CD4-positive, alpha-beta T cell (primary cell): ENCODE measurements around the gene TMEM41A. TPM values are rescaled to one million over a fixed set of nuclear protein-coding genes. Genes with fewer than 3 reads are reported as not detected.

Experiments
- ATAC-seq: fragments of 200-7000 bp; cut with Tn5 transposase; one replicate; pipeline ENCODE4 v1.10.0; 2022; ENCODE audit warnings: mild to moderate bottlenecking; ENCODE audit not compliant: poor library complexity
- CTCF ChIA-PET: fragments of 350-600 bp; sonication (Branson Sonifier 250); formaldehyde crosslinking; loops from one replicate; lab custom pipeline; 2021; ENCODE audit warnings: antibody characterized with exemption, inconsistent platforms; lab: Charles Lee
- POLR2A ChIA-PET: fragments of 350-600 bp; sonication (Branson Sonifier 250); formaldehyde crosslinking; loops from one replicate; lab custom pipeline; 2021; ENCODE audit warnings: antibody characterized with exemption, inconsistent platforms; lab: Charles Lee
- DNase-seq, 14 experiments: peaks; one replicate each; pipeline ENCODE4 v3.0.0-alpha.2; 2013 to 2020; ENCODE audit warnings: mixed read lengths in 2 of 14
- H3K27ac ChIP-seq, 2 donors: one replicate each; pipeline versions ENCODE4 v1.5.1 to v1.7.0; 2013; ENCODE audit warnings: low read length in 2 of 2, low read depth in 1 of 2, mild to moderate bottlenecking in 1 of 2
- H3K27me3 ChIP-seq, 2 experiments: 1 replicate in 1 of 2; 2 replicates in 1 of 2; pipeline versions ENCODE4 v1.6.1 to v1.7.0; 2013; ENCODE audit warnings: low read length in 2 of 2, control low read depth in 1 of 2, mild to moderate bottlenecking in 1 of 2, moderate library complexity in 1 of 2; ENCODE audit not compliant: insufficient read depth in 2 of 2, control insufficient read depth in 1 of 2
- H3K36me3 ChIP-seq: one replicate; pipeline ENCODE4 v1.6.1; 2013; ENCODE audit warnings: low read length, control low read depth; ENCODE audit not compliant: insufficient read depth
- H3K4me1 ChIP-seq: one replicate; pipeline ENCODE4 v1.6.1; 2013; ENCODE audit warnings: low read length, control low read depth; ENCODE audit not compliant: insufficient read depth
- H3K4me3 ChIP-seq: one replicate; pipeline ENCODE4 v1.5.1; 2013; ENCODE audit warnings: mild to moderate bottlenecking, low read length, moderate library complexity
- H3K9me3 ChIP-seq, 2 experiments: 1 replicate in 1 of 2; 2 replicates in 1 of 2; pipeline versions ENCODE4 v1.6.1 to v1.7.0; 2013; ENCODE audit warnings: low read length in 2 of 2, mild to moderate bottlenecking in 2 of 2, control low read depth in 1 of 2, moderate library complexity in 1 of 2; ENCODE audit not compliant: control insufficient read depth in 1 of 2, insufficient read depth in 1 of 2
- H3K27ac Mint-ChIP-seq: one replicate; pipeline ENCODE4 v1.8.0; 2020; ENCODE audit warnings: mixed read lengths
- H3K27me3 Mint-ChIP-seq: one replicate; pipeline ENCODE4 v1.8.0; 2021; ENCODE audit warnings: mixed read lengths
- H3K36me3 Mint-ChIP-seq: one replicate; pipeline ENCODE4 v1.8.0; 2021; ENCODE audit warnings: low read depth, mixed read lengths
- H3K4me1 Mint-ChIP-seq: one replicate; pipeline ENCODE4 v1.8.0; 2021; ENCODE audit warnings: low read depth, mixed read lengths
- H3K4me3 Mint-ChIP-seq: one replicate; pipeline ENCODE4 v1.8.0; 2020; ENCODE audit warnings: mild to moderate bottlenecking, mixed read lengths
- H3K9me3 Mint-ChIP-seq: one replicate; pipeline ENCODE4 v1.8.0; 2020; ENCODE audit warnings: mixed read lengths
- CTCF ChIP-seq: fragments of 200-600 bp; IDR thresholded peaks from one replicate; pipeline ENCODE4 v1.8.0; 2022; ENCODE audit warnings: antibody characterized with exemption, mild to moderate bottlenecking
- intact Hi-C, 2 experiments: fragments of 100-400 bp; cut with DNase I in 1 of 2; cut with micrococcal nuclease in 1 of 2; formaldehyde crosslinking; loops; one replicate each; pipeline versions ENCODE4 v1.15.1 to v1.9.0; 2023 to 2025; cut with DNase I, micrococcal nuclease
- total RNA-seq, 174 experiments: library from RNA in 2 of 174; stranded (reverse) in 2 of 174; gene quantifications; one replicate each; pipeline ENCODE4 v1.2.3 and lab custom pipeline; 2021 to 2026

The TMEM41A gene
- total RNA-seq, 2 experiments from 2014 or later = 26.8 to 29.1 TPM

DNA sequence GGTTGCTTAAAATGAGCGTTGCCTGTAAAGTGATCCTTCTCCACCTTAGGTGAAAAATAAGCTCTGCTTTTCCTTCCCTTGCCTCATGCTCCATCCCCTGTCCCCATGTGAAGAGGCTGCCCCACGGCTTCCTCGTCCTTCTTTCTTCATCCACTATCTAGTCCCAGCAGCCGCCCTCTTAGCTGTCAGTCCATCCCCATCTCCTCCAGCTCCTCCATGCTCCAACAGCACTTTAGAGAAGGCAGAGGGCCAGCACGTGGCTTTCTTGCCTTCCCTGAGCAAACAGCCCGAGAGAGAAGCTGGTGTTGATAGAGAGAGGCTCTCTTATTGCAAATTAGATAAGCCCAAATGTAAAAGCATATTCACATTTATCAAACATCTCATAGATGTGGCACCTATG lies 9.0 kb upstream of the TMEM41A start:
- CTCF ChIA-PET = no interaction called here
- H3K4me1 ChIP-seq = no peaks in the 10 kb centered on the region
- POLR2A ChIA-PET = no interaction called here
- no peak overlapping the region for H3K4me3 ChIP-seq
- Mint-ChIP-seq H3K4me1 (no peaks in the 10 kb centered on the region), H3K4me3 (no peak overlapping the region), H3K9me3 (no peaks in the 10 kb centered on the region), H3K27me3 (peaks cover 9% of the 10 kb centered on the region), H3K27ac (no peak overlapping the region), H3K36me3 (no peaks in the 10 kb centered on the region)
- intact Hi-C loops = no loop called here
- H3K36me3 ChIP-seq = no peaks in the 10 kb centered on the region
- DNase-seq = no peak
- H3K27ac ChIP-seq = no peak overlapping the region
- TF ChIP-seq CTCF = no peak
- ATAC-seq = no peak
- no peaks in the 10 kb centered on the region for H3K27me3 ChIP-seq
- H3K9me3 ChIP-seq = no peaks in the 10 kb centered on the region

GRCh38 chr3:185504636-185505035 lies 5.8 kb upstream of the TMEM41A start:
- H3K27me3 ChIP-seq = no peaks in the 10 kb centered on the region
- Mint-ChIP-seq H3K4me1 (no peaks in the 10 kb centered on the region), H3K9me3 (no peaks in the 10 kb centered on the region), H3K36me3 (no peaks in the 10 kb centered on the region), H3K27me3 (peaks cover 9% of the 10 kb centered on the region), H3K27ac (no peak overlapping the region), H3K4me3 (no peak overlapping the region)
- H3K4me1 ChIP-seq = no peaks in the 10 kb centered on the region
- ChIA-PET POLR2A (no interaction called here), CTCF (no interaction called here)
- no peaks in the 10 kb centered on the region for H3K9me3 ChIP-seq
- no peak overlapping the region for H3K27ac ChIP-seq
- DNase-seq = no peak
- no peaks in the 10 kb centered on the region for H3K36me3 ChIP-seq
- ATAC-seq = no peak
- no peak for TF ChIP-seq CTCF
- H3K4me3 ChIP-seq = no peak overlapping the region
- intact Hi-C loops = no loop called here

DNA sequence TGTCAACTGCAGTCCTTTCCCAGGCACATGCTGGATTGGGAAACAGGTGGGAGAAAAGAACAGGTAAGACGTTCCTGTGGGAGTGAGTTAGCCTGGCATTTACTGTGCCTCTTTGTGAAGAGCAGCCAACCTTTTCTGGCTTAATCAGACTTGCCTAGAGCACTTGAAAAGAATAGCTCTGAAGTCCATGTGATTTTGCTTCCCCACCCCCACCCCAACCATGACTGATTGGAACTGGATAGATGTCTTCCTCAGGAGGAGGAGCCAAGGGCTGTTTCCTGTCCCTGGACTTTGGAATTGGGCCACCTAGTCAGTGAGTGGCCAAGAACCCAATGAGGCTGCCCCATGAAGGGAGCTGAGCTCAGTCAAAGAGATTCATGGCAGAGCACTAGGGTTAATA lies 4.7 kb upstream of the TMEM41A start:
- no peak for DNase-seq
- Mint-ChIP-seq H3K4me3 (no peak overlapping the region), H3K27me3 (peaks cover 9% of the 10 kb centered on the region), H3K4me1 (peaks cover 4% of the 10 kb centered on the region), H3K36me3 (peaks cover 8% of the 10 kb centered on the region), H3K9me3 (no peaks in the 10 kb centered on the region), H3K27ac (no peak overlapping the region)
- no peaks in the 10 kb centered on the region for H3K9me3 ChIP-seq
- no peak overlapping the region for H3K27ac ChIP-seq
- TF ChIP-seq CTCF = no peak
- no peak overlapping the region for H3K4me3 ChIP-seq
- ChIA-PET CTCF (no interaction called here), POLR2A (no interaction called here)
- ATAC-seq = no peak
- no peaks in the 10 kb centered on the region for H3K27me3 ChIP-seq
- intact Hi-C loops = no loop called here
- no peaks in the 10 kb centered on the region for H3K36me3 ChIP-seq
- peaks cover 4% of the 10 kb centered on the region for H3K4me1 ChIP-seq
